NCI-H345 treated with DMSO at 0.1 percent for 48 hours (cell line): ENCODE results near the gene ZNF22.

Experiments
- DNase-seq: peaks from one replicate; lab custom pipeline; 2025; ENCODE audit not compliant: unreplicated experiment; lab: John Stamatoyannopoulos, UW

The ZNF22 gene

DNA sequence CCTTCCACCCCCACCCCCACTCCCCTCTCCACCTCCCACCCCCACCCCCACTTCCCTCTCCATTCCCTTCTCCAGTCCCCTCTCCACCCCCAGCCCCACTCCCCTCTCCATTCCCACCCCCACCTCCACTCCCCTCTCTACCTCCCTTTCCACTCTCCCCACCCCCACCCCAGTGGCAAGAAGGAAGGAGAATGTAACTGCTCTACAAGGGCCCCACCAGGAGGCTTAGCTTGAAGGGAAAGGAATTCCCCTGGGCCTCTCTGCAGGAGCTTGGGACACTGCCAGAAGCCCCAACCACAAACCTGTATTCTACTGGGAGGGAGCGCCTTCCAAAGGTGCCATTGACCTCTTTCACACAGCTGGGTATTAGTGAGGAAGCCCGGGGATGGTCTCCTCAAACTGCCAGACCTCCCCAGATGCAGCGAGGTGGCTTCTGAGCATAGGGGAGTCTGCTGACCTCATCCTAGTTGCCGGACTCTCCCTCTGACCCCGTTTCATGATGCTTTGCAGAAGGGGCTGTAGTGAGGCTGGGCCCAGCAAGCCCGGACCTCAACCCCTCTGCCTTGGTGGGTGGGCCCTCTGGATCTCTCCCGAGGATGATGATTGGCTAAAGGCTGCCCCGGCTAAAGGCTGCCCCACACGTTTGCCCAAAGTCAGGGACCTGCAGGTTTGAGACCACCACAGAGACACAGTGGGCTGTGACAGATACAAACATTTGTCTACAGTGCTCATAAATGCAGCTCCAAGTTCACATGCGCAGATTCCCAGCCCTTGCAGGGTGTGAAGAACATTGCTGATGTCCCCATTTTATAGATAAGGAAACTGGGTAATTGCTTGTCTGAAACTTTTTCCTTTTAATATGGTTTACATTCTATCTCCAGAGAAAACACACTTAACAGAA is 25.0 kb upstream of the ZNF22 start:
- DNase-seq: peak; percentile 44

DNA sequence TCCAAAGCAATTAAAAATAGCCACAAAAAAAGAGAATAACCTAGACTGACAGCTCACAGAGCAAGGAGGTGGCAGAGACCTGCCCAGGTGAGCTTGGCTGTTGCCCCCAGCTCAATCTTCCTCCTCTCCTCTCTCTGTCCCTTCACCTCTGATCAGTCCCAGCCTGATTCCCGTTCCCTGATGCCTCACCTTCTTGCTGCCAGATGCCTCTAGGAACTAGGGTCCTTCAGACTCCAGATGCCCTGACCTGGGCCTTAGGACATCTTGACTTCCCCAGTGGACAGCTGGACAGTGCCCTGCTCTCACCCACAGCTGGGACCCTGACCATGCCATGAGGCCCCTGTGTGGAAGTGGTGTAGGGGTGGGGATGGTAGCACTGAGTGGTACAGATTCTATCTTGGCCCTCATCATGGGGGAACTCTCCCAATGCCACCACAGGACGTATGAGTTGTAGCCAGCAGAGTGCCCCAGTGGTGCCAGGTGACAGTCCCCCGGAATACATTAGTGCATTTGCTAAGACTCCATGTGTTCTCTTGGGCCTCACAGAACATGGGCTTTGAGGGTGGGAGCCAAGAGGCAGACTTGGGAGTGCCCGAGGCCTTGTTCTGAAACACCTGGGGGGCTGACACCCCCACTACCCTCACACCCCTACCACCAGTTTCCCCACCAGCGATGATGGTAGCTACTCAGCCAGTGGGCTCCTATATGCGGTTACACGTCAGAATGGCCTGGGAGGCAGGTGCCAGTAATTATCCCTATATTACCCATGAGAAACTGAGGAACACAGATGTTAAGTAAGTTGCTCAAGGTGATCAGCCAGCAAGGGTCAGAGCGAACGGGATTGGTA is 24.1 kb upstream of the ZNF22 start:
- no peak for DNase-seq

DNA sequence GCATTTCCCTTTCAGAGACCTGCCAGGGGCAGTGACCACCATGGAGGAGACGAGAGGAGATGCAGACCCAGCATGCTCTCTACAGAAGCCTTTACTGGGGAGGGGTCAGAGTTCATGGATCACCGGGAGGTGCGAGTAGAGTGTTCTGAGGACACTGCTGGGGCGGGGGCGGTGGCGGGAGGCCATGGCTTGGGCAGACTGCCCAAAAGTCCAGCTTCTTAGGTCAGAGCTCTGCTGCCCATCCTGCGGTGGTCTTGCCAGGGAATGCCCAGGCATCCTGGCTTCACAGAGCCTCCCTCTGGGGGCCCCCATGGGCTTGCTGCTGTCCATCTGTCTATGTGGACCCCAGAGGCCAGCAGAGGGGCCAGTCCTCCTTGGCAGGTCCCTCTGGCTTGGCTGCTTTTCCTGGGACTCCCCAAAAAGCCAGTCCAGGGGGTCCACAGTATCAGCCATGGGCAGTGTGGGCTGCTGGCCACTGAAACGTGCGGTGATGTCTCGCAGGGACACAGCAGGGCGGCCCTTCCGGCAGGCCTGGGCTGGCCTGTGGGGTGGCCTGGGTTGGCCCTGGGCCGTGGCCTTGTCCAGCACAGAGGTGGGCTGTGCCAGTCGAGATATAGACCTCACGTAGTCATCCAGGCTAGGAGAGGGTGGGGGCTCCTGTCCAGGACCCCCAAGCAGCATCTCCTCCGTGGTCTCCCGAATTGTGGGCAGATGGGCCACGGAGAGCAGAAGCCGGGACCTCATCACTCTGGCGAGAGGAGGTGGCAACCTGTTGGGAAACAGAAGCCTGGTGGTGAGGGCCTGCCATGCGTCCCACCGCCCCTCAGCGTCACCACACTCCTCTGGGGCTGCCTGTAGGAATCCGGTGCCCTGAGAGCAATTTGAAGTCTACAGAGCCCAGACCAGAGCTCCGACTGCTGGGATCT is 23.2 kb upstream of the ZNF22 start:
- no peak for DNase-seq

DNA sequence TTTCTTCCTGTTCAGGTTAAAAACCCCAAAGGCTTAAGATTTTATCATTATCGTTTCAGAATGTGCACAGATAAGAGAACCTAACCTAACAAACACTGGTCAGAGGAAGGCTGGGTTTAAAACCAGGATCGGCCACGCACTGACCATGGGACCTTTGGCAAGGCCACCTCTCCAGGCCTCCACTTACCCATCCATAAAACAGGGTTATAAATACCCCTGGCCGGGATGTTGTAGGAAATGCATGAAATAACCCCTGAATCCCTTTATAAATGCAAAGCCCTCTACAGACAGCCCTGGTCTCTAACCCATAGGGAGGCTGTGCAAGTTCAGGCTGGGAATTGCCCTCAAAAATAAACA is 22.5 kb upstream of the ZNF22 start:
- no peak for DNase-seq

DNA sequence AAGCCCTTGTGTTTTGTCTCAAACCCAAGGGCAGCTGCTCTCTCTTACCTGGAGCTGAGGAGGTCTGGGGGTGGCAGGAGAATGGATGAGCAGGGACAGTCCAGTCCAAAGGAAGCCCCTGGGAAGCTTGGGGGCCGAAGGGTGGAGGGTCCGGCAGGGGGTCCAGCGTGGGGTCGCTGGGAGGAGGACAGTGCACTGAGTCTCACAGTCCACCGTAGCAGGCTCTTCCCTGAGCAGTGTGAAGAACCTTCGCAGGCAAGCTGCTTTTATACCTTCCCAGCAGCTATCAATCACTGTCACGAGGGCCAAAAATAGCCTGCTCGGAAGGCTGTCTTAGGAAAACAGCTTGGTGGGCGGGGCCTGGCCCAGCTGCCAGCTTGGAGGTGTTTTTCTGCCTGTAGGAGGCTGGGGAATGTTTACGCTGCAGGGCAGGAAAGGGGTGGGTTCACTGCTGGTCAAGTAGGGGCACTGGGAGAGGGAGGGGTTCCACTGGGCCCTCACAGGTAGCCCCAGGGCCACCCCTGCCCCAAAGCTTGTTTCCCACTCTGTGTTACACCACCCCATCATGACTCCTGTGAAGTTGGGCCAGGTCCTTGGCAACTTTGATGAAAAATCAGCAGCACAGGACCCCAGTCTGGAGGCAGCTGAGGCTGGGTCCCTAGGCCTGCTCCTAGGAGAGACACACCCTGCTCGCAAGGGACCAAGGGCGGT is 22.0 kb upstream of the ZNF22 start, which contains the start of gene DEPP1:
DEPP1 (minus strand) TSS at position 240 of the 711 bp plus-strand sequence. CDS start 779 bp downstream, outside the sequence.
- peak; percentile 68 for DNase-seq

DNA sequence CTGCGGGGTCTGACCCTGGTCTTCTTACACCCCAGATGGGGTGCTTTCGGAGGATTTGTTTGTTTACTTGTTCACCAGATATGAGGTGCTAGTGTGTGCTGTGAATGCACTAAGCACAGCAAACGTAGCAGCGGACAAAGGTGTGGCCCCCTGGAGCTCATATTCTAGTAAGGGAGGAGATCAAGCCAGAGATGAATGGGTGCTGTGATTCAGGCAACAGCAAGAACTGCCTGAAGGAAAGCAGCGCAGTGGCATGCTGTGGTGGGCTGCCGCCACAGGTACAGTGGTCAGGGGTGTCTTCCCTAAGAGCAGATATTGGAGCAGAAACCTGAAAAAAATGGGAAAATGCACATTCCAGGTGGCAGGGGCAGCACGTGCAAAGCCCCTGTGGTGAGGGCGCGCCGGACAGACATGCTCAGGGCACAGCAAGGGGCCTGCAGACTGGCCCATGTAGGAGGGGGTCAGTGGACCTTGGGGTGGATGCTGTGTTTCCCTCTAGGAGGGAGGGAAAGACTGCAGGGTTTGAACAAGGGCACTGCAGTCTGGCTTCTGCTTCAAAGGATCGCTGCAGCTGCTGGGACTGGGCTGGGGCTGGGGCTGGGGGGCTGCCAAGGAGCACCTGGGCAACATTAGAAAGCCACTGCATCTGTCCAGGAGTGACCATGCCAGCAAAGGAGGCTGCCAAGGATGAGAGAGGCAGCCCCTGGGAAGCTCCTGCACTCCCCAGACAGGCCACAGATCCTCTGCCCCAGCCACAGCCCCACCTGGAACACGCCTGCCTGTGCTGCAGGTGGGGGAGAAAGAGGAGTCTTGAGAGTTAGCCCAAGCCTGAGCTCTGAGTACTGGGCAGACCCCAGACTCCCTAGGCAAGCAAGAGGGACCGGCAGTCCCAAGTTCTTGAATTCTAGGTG is 21.2 kb upstream of the ZNF22 start:
- no peak for DNase-seq

DNA sequence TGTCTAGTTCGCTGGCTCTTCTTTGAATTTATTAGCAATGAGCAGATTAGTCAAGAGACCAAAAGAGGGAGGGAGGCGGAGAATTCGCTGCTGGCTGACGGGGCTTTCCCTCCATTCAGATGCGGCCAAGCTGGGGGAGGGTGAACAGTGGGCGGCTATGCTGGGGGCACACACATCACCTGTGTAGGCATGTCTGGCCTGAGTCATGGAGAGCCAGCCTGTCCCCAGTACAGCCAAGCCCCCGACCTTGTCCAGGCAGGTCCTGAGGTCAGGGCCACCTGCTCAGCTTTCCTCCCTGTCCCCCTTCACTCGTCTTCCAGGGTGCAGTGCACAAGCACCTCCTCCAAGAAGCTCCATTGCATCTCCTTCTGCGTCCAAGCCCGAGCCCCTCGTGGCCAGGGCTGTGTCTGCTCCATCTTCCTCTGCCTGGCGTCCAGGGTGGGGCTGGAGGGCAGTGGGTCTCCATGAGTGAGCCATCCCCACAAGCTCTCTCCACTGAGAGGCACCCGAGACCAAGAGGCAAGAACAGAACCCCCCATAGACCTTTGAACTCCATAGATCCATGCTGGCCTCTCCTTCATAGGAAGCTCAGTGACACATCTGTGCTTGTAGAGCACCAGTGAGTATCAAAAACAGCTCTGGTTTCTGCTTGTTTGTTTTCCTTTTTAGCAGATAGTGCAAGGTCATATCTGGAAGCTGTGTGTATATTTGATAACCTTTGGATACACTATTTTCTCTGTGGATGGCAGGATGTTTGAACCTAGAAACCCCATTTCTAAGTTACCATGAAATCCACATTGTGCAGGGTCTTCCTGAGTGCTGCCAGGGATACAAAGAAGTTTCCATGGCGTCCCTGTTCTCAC is 20.2 kb upstream of the ZNF22 start:
- no peak for DNase-seq

DNA sequence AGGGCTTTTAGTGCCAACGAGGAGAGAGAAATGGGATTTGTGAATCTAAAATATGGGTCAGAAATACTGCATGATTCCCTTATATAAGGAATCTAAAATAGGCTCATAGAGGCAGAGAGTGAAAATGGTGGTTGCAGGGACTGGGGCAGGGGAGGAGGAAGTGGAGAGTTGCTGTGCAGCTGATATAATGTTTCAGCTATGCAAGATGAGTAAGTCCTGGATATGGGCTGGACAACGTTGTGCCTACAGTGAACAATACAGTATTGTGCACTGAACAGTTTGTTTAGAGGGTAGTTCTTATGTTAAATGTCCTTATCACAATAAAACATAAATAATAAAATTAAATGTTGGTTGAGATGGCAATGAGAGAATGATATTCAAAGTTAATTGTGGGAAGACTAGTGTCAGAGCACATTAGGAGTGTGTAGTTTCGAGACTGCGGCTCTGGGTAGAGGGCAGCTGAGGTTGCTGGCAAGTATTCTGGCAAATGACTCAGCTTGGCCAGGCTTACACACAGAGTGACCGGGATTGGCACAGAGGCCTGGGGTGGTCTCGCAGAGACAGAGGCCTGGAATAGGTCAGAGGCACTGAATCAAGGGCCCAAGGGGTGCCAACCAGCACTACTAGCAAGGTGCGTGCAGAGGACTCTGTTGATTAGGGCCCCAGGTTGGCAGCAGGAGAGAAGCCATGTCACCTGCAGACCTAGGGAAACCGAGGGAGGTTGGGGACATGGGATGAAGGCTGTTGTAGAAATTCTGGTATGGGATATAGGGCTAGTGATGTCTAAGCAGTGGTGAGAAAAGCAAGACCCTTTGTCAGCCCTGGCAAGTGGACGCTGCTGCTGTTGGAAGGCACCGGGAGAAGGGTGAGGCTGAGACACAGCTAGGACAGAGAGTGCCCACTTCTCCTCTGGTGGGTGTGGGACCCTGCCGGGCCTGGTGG is 19.3 kb upstream of the ZNF22 start:
- DNase-seq: no peak

DNA sequence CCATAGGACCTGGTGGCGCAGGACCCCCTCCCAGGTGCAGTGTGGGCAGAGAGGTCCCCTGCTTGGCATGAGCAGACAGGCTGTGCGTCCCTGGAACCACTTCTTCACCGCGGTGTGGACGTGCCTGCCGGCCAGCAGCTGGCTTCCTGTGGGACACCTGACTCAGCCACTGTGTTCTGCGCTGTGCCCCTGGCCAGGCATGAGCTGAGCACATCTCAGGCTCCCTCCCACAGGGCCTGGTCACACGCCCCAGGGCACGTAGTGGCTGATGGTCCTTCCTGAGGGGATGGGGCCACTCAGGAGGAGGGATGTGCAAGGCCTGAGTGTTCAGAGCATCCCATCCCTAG is 18.6 kb upstream of the ZNF22 start:
- no peak for DNase-seq

DNA sequence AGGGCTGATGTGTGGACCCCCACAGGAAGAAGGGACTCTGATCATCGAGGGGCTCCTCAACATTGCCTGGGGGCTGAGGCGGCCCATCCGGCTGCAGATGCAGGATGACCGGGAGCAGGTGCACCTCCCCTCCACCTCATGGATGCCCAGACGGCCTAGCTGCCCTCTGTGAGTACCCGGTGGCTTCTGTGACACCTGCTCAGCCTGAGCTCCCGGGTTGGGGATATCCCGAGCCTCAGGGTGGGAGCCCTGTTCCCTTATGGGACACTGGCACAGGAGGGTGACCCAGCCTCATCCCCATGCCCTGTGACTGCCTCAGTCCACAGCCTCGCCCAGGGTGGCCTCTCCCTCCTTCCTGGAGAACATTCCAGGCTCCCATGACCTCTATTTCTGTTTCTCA is 18.2 kb upstream of the ZNF22 start:
- no peak for DNase-seq

DNA sequence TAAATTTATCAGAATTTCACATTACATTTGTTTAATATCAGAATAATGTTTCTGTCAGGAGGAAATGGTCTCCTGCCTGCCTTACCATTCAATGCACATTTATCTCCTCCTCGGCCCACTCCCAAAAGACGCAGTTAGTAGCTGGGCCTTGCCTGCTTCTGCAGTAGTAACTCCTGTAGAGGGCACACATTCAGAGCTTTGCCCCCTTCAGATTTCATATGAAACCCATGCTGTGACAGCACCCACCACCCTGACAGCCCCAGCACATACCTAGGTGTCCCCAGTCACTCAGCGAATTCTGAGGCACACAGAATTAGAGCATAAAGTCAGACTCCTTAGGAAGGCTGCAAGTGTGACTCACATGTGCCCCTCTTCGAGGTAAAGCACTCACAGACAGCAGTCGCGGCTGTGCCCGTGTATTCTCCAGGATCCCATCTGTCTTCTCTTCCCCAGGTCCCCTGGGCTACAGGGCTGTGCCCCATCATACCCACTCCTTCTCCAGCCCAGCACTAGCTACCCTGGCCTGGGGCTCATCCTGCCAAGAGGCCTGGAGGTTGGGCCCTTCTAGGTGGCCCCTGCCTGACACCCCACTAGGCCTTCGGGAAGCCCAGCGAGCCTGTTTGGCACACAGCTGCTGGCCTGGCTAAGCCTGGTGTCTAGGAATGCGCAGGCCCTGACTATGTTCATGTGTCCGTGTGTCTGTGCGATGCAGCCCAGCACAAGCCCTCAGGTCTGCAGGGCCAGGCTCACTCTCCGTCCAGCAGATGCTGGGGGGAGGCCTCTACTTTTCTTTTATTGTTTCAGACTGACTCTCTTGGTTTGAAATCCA is 17.4 kb upstream of the ZNF22 start:
- no peak for DNase-seq

DNA sequence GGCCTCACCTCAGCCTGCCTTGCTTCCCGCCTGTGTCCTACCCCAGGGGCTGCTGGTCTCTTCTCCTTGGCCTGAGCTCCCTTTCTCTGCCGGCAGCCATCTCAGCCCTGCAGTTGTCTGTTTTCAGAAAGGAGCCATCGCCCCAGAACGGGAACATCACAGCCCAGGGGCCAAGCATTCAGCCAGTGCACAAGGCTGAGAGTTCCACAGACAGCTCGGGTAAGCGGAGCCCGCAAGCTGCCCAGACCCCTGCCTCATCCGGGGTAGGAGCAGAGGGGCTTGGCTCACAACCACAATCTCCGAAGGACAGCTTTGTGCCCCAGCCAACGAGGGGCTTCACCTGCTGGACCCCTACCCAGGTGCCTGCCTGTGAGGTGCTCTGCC is 16.8 kb upstream of the ZNF22 start:
- no peak for DNase-seq

DNA sequence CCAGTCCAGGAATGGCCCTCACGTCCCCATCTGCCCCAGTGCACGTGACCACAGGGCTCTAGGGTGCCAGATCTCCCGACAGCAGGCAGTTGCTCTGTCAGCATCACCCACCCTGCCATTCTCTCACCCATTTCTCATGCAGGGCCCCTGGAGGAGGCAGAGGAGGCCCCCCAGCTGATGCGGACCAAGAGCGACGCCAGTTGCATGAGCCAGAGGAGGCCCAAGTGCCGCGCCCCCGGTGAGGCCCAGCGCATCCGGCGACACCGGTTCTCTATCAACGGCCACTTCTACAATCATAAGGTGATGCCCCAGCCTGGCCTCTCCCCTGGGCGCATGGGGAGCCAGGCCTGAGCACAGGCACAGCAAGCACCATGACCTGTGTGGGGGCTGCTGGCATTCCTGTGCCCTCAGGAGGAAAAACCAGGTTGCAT is 16.0 kb upstream of the ZNF22 start:
- DNase-seq: no peak

DNA sequence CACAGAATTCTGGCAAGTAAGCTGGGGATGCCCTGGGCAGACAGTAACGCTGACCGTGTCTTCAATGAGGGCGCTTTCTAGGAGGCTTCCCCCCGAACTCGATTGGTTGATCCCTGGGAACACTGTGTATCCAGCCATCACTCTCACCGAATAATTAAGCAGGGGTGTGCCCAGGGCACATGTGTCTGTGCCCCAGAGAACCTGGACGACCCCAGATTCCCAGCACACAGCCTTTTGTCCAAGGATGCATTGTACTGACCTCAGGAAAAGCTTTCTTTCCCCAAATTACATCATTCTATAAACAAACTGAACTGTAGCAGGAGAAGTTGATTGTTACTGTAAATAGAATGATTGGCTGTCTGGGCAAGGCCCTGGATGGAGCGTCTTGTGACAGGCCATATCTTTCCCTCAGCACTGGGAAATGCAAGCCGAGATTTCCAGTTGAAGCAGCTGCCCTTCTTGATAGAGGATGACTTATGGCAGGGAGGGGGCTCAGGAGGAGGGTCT is 15.5 kb upstream of the ZNF22 start:
- DNase-seq: no peak

DNA sequence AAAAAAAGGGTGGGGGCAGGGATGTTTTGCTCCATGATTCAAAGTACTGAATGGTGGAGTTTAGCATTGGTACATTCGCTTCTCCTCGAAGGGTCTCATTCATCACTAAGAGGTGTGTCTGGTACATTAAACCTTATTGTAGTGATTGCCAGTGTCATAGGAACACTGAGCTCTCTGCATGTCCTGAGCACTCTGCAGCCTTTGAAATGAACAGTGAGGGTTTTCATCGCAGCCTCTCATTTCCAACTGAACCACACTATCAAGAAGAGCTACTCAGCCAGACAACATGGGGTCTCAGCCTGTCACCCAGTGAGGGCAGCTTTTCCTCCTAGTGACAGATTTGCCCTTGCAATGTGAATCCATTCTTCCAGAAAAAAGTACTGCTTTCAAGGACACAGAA is 14.5 kb upstream of the ZNF22 start:
- no peak for DNase-seq

DNA sequence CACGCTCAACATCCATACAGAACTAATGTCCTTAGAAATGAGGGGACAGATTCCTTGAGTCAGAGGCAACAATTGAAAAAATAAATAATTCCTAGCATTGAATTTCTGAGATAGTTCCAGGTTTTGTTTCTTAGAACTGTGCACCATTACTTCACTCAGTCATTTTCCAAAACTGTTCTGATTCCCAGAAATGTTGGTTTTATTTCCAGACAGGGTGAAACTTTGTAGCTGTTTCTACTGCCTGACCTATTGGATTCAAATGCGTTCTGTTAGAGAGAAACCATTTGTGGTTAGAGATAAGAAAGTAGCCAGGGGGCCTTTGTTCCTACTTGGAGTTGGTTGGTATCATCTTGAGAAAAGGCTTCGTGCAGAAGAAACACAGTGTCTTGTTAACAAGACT is 14.1 kb upstream of the ZNF22 start:
- DNase-seq: no peak
